ENCODE data around the gene TPP2. TPM values are rescaled to one million over a fixed set of nuclear protein-coding genes. Genes with fewer than 3 reads are reported as not detected.
A peak's percentile ranks its signal among the peaks of the same experiment; 100 is the strongest.

Gene TPP2
- total RNA-seq (42.2 TPM), polyA plus RNA-seq (ENCODE audit: insufficient read depth, low read depth, low replicate concordance) (14.7 TPM)
- long read RNA-seq, donor 1 = 0 reads
- long read RNA-seq, donor 2, partial matches to known transcripts = 0 of 1 reads
- long read RNA-seq, donor 2, other reads (novel, unspliced or antisense) = 0 of 1 reads
- long read RNA-seq, donor 3, partial matches to known transcripts = 0 of 1 reads
- long read RNA-seq, donor 3, other reads (novel, unspliced or antisense) = 0 of 1 reads
- long read RNA-seq, donor 4 = 0 reads
- long read RNA-seq, donor 5 = 0 reads
- long read RNA-seq, donor 6, partial matches to known transcripts = 0 of 1 reads
- long read RNA-seq, donor 6, other reads (novel, unspliced or antisense) = 0 of 1 reads
- long read RNA-seq, donor 7, transcript TPP2-202 (29 exons, 3,931 nt) = major isoform, 8 of 27 reads
- long read RNA-seq, donor 7, partial matches to known transcripts = 18 of 27 reads
- long read RNA-seq, donor 7, other reads (novel, unspliced or antisense) = 1 of 27 reads
- long read RNA-seq, donor 8 = 0 reads
- long read RNA-seq, donor 9, partial matches to known transcripts = 0 of 1 reads
- long read RNA-seq, donor 9, other reads (novel, unspliced or antisense) = 0 of 1 reads
- long read RNA-seq, donor 10, partial matches to known transcripts = 17 of 18 reads
- long read RNA-seq, donor 10, other reads (novel, unspliced or antisense) = 0 of 18 reads

DNA sequence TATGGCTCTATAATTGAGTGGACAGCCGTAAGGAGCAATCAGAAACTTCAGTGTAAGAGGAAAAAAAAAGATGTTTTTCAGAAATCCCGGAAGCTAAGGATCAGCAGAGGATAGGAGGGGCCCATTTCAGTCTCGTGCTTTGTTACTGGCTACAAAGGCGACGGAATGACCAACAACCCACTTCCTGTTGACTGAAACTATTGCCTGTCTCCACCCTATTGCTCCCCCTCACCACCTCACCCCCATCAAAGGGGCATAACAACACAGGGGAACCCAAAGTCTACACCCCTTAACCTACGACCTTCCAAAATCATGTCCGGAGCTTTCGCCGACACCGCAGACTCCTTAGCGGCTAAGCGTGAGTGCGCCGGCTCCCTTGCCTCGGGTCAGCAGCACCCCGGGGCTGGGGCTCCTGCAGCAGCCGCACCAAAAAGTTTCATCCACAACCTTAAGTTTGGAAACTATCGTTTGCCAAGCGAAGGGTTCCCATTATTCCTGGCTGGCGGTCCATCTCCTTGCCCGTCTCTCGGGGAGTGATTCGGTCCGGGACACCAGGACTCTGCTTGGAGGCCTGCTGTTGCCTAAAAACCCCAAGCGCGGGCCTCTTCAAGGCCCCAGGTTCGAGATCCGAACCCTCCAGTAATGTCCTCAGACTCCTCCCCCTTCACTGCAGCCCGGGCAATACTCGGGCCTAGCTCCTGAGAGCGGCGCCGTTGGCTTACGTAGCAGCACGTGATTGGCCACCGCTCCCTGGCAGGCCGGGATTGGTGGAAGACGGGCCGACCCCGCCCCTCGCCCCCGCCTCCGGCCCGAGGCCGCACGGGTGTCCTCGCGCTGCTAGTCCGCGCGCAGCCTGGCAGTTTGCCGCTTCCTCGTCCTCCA is at the start of gene TPP2:
Gene TPP2, plus strand, starts transcription at position 840 of the 882 bp plus-strand sequence. CDS start 53 bp downstream, outside the sequence.
- FAIRE-seq = no peak
- Histone ChIP-seq H3K4me3 (ENCODE audit: low read length in 3 of 3) (peak within 1 kb of the TSS; percentile 92 to 99 (median 99)), H3K4me1 (ENCODE audit: control insufficient read depth in 2 of 3, insufficient read depth in 2 of 3, low read depth in 1 of 3, low read length in 3 of 3) (peaks cover 2 to 9% (median 5%) of the 10 kb centered on the region in 3 donors)

DNA sequence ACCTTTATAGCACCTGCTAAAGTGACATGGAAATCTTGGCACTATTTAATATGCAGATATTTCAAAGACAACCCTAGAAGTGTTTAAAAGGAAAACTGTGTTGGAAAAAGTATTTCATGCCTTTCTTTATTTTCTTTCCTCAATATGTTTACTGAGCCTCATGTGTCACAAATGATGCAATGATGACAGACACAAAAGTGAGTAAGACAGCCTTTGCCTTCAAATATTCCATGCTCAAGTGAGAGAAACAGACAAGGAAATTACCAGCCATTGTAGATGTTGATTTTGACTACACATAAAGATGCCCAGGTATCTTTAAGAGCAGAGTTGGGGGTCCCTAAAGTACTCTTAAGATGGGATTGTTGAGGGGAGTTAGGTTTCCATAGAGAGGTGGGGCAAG is 48.0 kb upstream of the TPP2 start:
- Histone ChIP-seq H3K27ac (ENCODE audit: low read depth in 2 of 2, low read length in 2 of 2) (no peak overlapping the region), H3K9me3 (ENCODE audit: control insufficient read depth in 2 of 3, insufficient read depth in 1 of 3, low read length in 3 of 3) (no peaks in the 10 kb centered on the region), H3K9ac (ENCODE audit: low read length in 3 of 3) (no peak overlapping the region), H3K36me3 (ENCODE audit: control insufficient read depth in 2 of 3, insufficient read depth in 3 of 3, low read length in 3 of 3) (no peaks in the 10 kb centered on the region), H3K4me3 (ENCODE audit: low read length in 3 of 3) (no peak overlapping the region), H3K4me1 (ENCODE audit: control insufficient read depth in 2 of 3, insufficient read depth in 2 of 3, low read depth in 1 of 3, low read length in 3 of 3) (no peaks in the 10 kb centered on the region), H3K27me3 (ENCODE audit: control insufficient read depth, insufficient read depth, low read length) (no peaks in the 10 kb centered on the region)
- intact Hi-C loops (cut with DNase I) = no loop called here
- no peak for DNase-seq
- TF ChIP-seq, protein P1, sequence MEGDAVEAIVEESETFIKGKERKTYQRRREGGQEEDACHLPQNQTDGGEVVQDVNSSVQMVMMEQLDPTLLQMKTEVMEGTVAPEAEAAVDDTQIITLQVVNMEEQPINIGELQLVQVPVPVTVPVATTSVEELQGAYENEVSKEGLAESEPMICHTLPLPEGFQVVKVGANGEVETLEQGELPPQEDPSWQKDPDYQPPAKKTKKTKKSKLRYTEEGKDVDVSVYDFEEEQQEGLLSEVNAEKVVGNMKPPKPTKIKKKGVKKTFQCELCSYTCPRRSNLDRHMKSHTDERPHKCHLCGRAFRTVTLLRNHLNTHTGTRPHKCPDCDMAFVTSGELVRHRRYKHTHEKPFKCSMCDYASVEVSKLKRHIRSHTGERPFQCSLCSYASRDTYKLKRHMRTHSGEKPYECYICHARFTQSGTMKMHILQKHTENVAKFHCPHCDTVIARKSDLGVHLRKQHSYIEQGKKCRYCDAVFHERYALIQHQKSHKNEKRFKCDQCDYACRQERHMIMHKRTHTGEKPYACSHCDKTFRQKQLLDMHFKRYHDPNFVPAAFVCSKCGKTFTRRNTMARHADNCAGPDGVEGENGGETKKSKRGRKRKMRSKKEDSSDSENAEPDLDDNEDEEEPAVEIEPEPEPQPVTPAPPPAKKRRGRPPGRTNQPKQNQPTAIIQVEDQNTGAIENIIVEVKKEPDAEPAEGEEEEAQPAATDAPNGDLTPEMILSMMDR (IDR thresholded peaks at IDR 0.05; ENCODE audit: borderline replicate concordance, extremely low read depth, insufficient read depth) = no peak
- no peak for FAIRE-seq

More for the DNA sequence above, at the start of gene TPP2:
- Histone ChIP-seq H3K27ac (ENCODE audit: low read depth in 2 of 2, low read length in 2 of 2) (peak within 1 kb of the TSS; percentile 98 to 99), H3K27me3 (ENCODE audit: control insufficient read depth, insufficient read depth, low read length) (no peaks in the 10 kb centered on the region), H3K9me3 (ENCODE audit: control insufficient read depth in 2 of 3, insufficient read depth in 1 of 3, low read length in 3 of 3) (no peaks in the 10 kb centered on the region), H3K36me3 (ENCODE audit: control insufficient read depth in 2 of 3, insufficient read depth in 3 of 3, low read length in 3 of 3) (no peaks in the 10 kb centered on the region), H3K9ac (ENCODE audit: low read length in 3 of 3) (peak within 1 kb of the TSS; percentile 90 to 100 (median 98))
- TF ChIP-seq, protein P1 (IDR thresholded peaks at IDR 0.05; ENCODE audit: borderline replicate concordance, extremely low read depth, insufficient read depth) = no peak
- intact Hi-C loops (cut with DNase I) = no loop called here
- peak; percentile 98 to 100 (median 99) for DNase-seq

DNA sequence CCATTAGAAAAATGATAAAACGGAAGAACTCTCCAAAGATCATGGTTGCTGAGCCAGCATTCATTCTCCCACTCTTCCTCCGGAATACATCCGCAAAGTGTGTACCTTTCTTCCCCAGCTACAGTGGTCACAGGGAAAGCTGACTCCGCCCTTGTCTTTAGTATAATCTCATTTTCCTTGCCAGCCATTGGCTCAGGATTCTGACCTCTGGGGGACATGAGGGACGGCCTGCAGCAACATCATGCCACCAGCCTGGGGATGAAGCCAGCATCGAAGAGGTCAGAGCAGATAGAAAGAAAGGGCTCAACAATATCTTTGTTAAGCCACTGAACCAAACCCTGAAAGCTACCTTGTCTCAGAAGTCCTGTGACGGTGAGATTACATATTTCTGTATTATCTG is 46.3 kb upstream of the TPP2 start:
- Histone ChIP-seq H3K9ac (ENCODE audit: low read length in 3 of 3) (no peak overlapping the region), H3K27ac (ENCODE audit: low read depth in 2 of 2, low read length in 2 of 2) (no peak overlapping the region), H3K27me3 (ENCODE audit: control insufficient read depth, insufficient read depth, low read length) (no peaks in the 10 kb centered on the region), H3K4me3 (ENCODE audit: low read length in 3 of 3) (no peak overlapping the region), H3K36me3 (ENCODE audit: control insufficient read depth in 2 of 3, insufficient read depth in 3 of 3, low read length in 3 of 3) (no peaks in the 10 kb centered on the region), H3K4me1 (ENCODE audit: control insufficient read depth in 2 of 3, insufficient read depth in 2 of 3, low read depth in 1 of 3, low read length in 3 of 3) (no peaks in the 10 kb centered on the region), H3K9me3 (ENCODE audit: control insufficient read depth in 2 of 3, insufficient read depth in 1 of 3, low read length in 3 of 3) (no peaks in the 10 kb centered on the region)
- DNase-seq = no peak
- intact Hi-C loops (cut with DNase I) = no loop called here
- TF ChIP-seq, protein P1 (IDR thresholded peaks at IDR 0.05; ENCODE audit: borderline replicate concordance, extremely low read depth, insufficient read depth) = no peak
- FAIRE-seq = no peak
